K562 (cell line): ENCODE results near the gene CNKSR2. TPM values are rescaled to one million over a fixed set of nuclear protein-coding genes. Genes with fewer than 3 reads are reported as not detected.

Experiments used
- ATAC-seq: fragments of 200-7000 bp; cut with Tn5 transposase; 3 replicates; pipeline ENCODE4 v1.9.1; 2020; ENCODE audit warnings: moderate library complexity
- BruUV-seq: library from RNA; stranded (reverse); fragments of 400-500 nt; replicated peaks from 2 replicates; lab custom pipeline; 2021; lab: Mats Ljungman, UMichigan
- CTCF ChIA-PET: fragments of 300-600 bp; formaldehyde crosslinking; extraction: SDS; loops from one replicate; lab custom pipeline; 2021; ENCODE audit warnings: low intra/inter-chr PET ratio; lab: Yijun Ruan, JAX
- POLR2A ChIA-PET: fragments of 300-600, 350-650 bp; sonication (Branson Sonifier 250); formaldehyde crosslinking; extraction: SDS; loops from one replicate; lab custom pipeline; 2021; ENCODE audit warnings: antibody characterized with exemption, inconsistent platforms; lab: Yijun Ruan, JAX
- DNase-seq, 4 experiments: peaks; one replicate each; pipeline versions ENCODE4 v3.0.0 to v3.0.0-alpha.2; 2011 to 2018; ENCODE audit warnings: low spot score in 3 of 4, mixed read lengths in 3 of 4; ENCODE audit errors: extremely low read depth in 1 of 4
- FAIRE-seq: peaks from 2 replicates; lab custom pipeline; 2011; peaks lifted over from hg19 to GRCh38; lab: Jason Lieb, UNC
- H2AFZ ChIP-seq: 2 replicates; pipeline ENCODE4 v1.6.0; 2011; ENCODE audit warnings: low read depth, low read length, control low read depth, inconsistent platforms
- H3K27ac ChIP-seq: fragments of 200-600 bp; 3 replicates; pipeline ENCODE4 v1.8.0; 2011; ENCODE audit warnings: low read depth, mild to moderate bottlenecking, control low read depth, inconsistent platforms, low read length, moderate library complexity, mixed read lengths; ENCODE audit errors: extremely low read depth
- H3K27me3 ChIP-seq, 2 experiments: fragments of 300-600 bp in 1 of 2; 2 replicates in 1 of 2; 3 replicates in 1 of 2; pipeline versions ENCODE4 v1.6.0 to v1.8.0; 2011; ENCODE audit warnings: inconsistent platforms in 2 of 2, low read length in 2 of 2, mild to moderate bottlenecking in 1 of 2, mixed read lengths in 1 of 2, moderate library complexity in 1 of 2; ENCODE audit not compliant: control insufficient read depth in 2 of 2, insufficient read depth in 2 of 2
- H3K36me3 ChIP-seq: fragments of 300-600 bp; 3 replicates; pipeline ENCODE4 v1.8.0; 2011; ENCODE audit warnings: mild to moderate bottlenecking, low read length, inconsistent platforms; ENCODE audit not compliant: control insufficient read depth, insufficient read depth
- H3K4me1 ChIP-seq, 2 experiments: fragments of 200-600 bp in 1 of 2; replicated peaks in 1 of 2; 2 replicates in 1 of 2; 3 replicates in 1 of 2; pipeline versions ENCODE4 v1.5.1 to v1.8.0; 2011; ENCODE audit warnings: inconsistent platforms in 2 of 2, low read length in 2 of 2, mild to moderate bottlenecking in 1 of 2, mixed read lengths in 1 of 2, moderate library complexity in 1 of 2; ENCODE audit not compliant: control insufficient read depth in 2 of 2, insufficient read depth in 2 of 2
- H3K4me2 ChIP-seq: 2 replicates; pipeline ENCODE4 v1.6.1; 2011; ENCODE audit warnings: low read length, control low read depth, inconsistent platforms, mixed read lengths; ENCODE audit not compliant: insufficient read depth
- H3K4me3 ChIP-seq: fragments of 200-600 bp; sonication (generic), shearing (Covaris generic); 2 replicates; pipeline ENCODE4 v1.5.1; 2016; ENCODE audit warnings: control low read depth, inconsistent platforms
- H3K79me2 ChIP-seq: fragments of 200-600 bp; 3 replicates; pipeline ENCODE4 v1.8.0; 2011; ENCODE audit warnings: low read length, inconsistent platforms; ENCODE audit not compliant: control insufficient read depth, insufficient read depth
- H3K9ac ChIP-seq, 2 experiments: 2 replicates each; pipeline versions ENCODE4 v1.6.0 to v1.6.1; 2011; ENCODE audit warnings: low read depth in 2 of 2, low read length in 2 of 2, control low read depth in 1 of 2, inconsistent platforms in 1 of 2, mild to moderate bottlenecking in 1 of 2, mixed read lengths in 1 of 2; ENCODE audit not compliant: insufficient read depth in 1 of 2
- H3K9me1 ChIP-seq: one replicate; pipeline ENCODE4 v1.6.0; 2011; ENCODE audit warnings: inconsistent platforms, mild to moderate bottlenecking, low read length, moderate library complexity; ENCODE audit not compliant: control insufficient read depth, insufficient read depth
- H3K9me3 ChIP-seq: replicated peaks from 2 replicates; pipeline ENCODE4 v1.5.1; 2011; ENCODE audit warnings: low read depth, low read length, inconsistent platforms; ENCODE audit not compliant: control insufficient read depth, insufficient read depth
- H4K20me1 ChIP-seq: replicated peaks from 2 replicates; pipeline ENCODE4 v1.6.1; 2011; ENCODE audit warnings: low read length, inconsistent platforms, mixed read lengths; ENCODE audit not compliant: control insufficient read depth, insufficient read depth
- DMBX1 ChIP-seq: fragments of 250-450 bp; sonication (Bioruptor Pico); IDR thresholded peaks from 2 replicates; pipeline ENCODE4 v1.8.0; 2022; ENCODE audit warnings: inconsistent platforms, mild to moderate bottlenecking, moderate library complexity, borderline replicate concordance
- HLTF ChIP-seq: fragments of 450-650 bp; IDR thresholded peaks from 2 replicates; pipeline ENCODE4 v1.6.1; 2016
- HSF4 ChIP-seq: fragments of 250-450 bp; sonication (Bioruptor Pico); IDR thresholded peaks from 2 replicates; pipeline ENCODE4 v2.1.2; 2022; ENCODE audit warnings: mild to moderate bottlenecking, moderate library complexity, borderline replicate concordance
- RBBP5 ChIP-seq: fragments of 200-600 bp; sonication (generic); IDR thresholded peaks from 2 replicates; pipeline ENCODE4 v1.6.1; 2012; ENCODE audit warnings: borderline replicate concordance, mild to moderate bottlenecking, low read length, control low read depth, inconsistent platforms; ENCODE audit not compliant: insufficient read depth, poor library complexity, severe bottlenecking
- SLC30A9 ChIP-seq: fragments of 250-450 bp; sonication (Bioruptor Pico); IDR thresholded peaks from 2 replicates; pipeline ENCODE4 v1.8.0; 2022; ENCODE audit warnings: mild to moderate bottlenecking, moderate library complexity
- SOX6 ChIP-seq: fragments of 450-650 bp; IDR thresholded peaks from 2 replicates; pipeline ENCODE4 v1.6.1; 2014; ENCODE audit warnings: mild to moderate bottlenecking
- TOE1 ChIP-seq, 2 experiments: fragments of 450-650 bp in 1 of 2; sonication (generic) in 1 of 2; formaldehyde crosslinking in 1 of 2; IDR thresholded peaks; 2 replicates each; pipeline versions ENCODE4 v1.7.1 to v1.8.0; 2016 to 2022; ENCODE audit warnings: borderline replicate concordance in 2 of 2, mild to moderate bottlenecking in 2 of 2, antibody characterized with exemption in 1 of 2, inconsistent platforms in 1 of 2, low read depth in 1 of 2, missing genetic modification reagents in 1 of 2, moderate library complexity in 1 of 2
- YBX1 ChIP-seq: fragments of 450-650 bp; IDR thresholded peaks from 2 replicates; pipeline ENCODE4 v1.7.1; 2016; ENCODE audit warnings: mild to moderate bottlenecking
- WGBS: fragments of 100-300 bp; shearing (Covaris generic); methylation state at CpG from one replicate; pipeline ENCODE4 v1.1.6; 2016; ENCODE audit warnings: low coverage, mixed read lengths; ENCODE audit not compliant: insufficient coverage; ENCODE audit errors: missing lambda C conversion rate; 5-methylcytosine and 5-hydroxymethylcytosine counted together
- in situ Hi-C: fragments of 300-500 bp; cut with MboI; formaldehyde crosslinking; loops from 4 replicates; pipeline ENCODE4 v1.15.0; 2018; ENCODE audit warnings: inconsistent platforms, mixed read lengths
- intact Hi-C: fragments of 100-400 bp; cut with micrococcal nuclease; formaldehyde crosslinking; loops from 2 replicates; pipeline ENCODE4 v1.14.2; 2022
- polyA plus RNA-seq, 8 experiments: library from polyadenylated mRNA; depleted of rRNA in 4 of 8; stranded (reverse) in 5 of 8; unstranded in 3 of 8; fragments of >200 nt; fragmentation: Nextera tagmentation in 2 of 8; fragmentation: Illumina TruSeq in 1 of 8; extraction: Ambion mirVana in 2 of 8; extraction: Trizol in 1 of 8; gene quantifications; 2 replicates each; pipeline versions ENCODE4 v1.2.1 to v1.2.3, GENCODE V29; 2011 to 2014; ENCODE audit warnings: inconsistent platforms in 1 of 8, missing spikeins in 1 of 8
- total RNA-seq, 7 experiments: library from RNA; depleted of rRNA in 6 of 7; stranded (reverse); fragments of >200 nt in 6 of 7; fragmentation: Illumina TruSeq in 2 of 7; extraction: Trizol in 2 of 7; gene quantifications; 2 replicates each; pipeline versions ENCODE4 v1.2.1 to v1.2.3, GENCODE V29; 2011 to 2021; ENCODE audit warnings: low replicate concordance in 1 of 7
- TF ChIP-seq, protein P1 (sequence below): sonication (generic); formaldehyde crosslinking; IDR thresholded peaks from 2 replicates; pipeline ENCODE4 v1.8.0; 2023; ENCODE audit warnings: mild to moderate bottlenecking, missing genetic modification reagents
- TF ChIP-seq, protein P2 (sequence below): fragments of 250-450 bp; sonication (Bioruptor Pico); IDR thresholded peaks from 2 replicates; pipeline ENCODE4 v1.9.0; 2021; ENCODE audit warnings: mild to moderate bottlenecking

The CNKSR2 gene
- total and polyA plus RNA-seq, 9 of the 15 experiments (the other 6 are each of a cell fraction or from before 2014, with no cell fraction given), result not detected

DNA sequence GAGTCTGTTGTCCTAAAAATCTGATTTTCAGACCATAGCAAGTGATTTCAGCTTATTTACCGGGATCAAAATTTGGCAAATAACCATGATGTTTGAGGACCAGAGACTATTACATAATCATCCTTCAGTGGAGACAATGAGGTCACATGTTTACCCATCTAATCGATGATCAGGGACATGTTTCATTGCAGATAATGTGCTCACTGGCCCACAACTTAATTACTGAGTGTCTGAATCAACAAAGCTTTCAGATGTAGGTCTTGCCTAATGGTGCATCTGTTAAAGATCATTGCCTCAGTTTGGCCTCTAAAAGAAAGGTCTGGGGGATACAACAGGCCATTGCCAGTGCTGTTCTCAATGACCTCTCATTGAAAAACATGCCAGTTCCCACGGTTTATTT lies 326.7 kb downstream of the CNKSR2 start:
- CTCF ChIA-PET, result no interaction called here
- no peaks in the 10 kb centered on the region for H3K79me2 ChIP-seq
- POLR2A ChIA-PET, result no interaction called here
- no peaks in the 10 kb centered on the region for H3K36me3 ChIP-seq
- in situ Hi-C loops (no loop called here), intact Hi-C loops (no loop called here)
- H3K4me1 ChIP-seq, result no peaks in the 10 kb centered on the region
- H4K20me1 ChIP-seq, result no peaks in the 10 kb centered on the region
- no peak overlapping the region for H2AFZ ChIP-seq
- no TSS peak for BruUV-seq
- no peaks in the 10 kb centered on the region for H3K9me3 ChIP-seq
- no peak overlapping the region for H3K4me2 ChIP-seq
- no peak overlapping the region for H3K4me3 ChIP-seq
- 0% methylated on average over 3 of the region's 3 CpGs for WGBS
- FAIRE-seq (no peak), ATAC-seq (no peak), DNase-seq (no peak)
- TF ChIP-seq HSF4 (CRISPR knock-in tag), result no peak
- no peak for TF ChIP-seq HLTF
- TF ChIP-seq DMBX1, result no peak
- TF ChIP-seq, protein P1, sequence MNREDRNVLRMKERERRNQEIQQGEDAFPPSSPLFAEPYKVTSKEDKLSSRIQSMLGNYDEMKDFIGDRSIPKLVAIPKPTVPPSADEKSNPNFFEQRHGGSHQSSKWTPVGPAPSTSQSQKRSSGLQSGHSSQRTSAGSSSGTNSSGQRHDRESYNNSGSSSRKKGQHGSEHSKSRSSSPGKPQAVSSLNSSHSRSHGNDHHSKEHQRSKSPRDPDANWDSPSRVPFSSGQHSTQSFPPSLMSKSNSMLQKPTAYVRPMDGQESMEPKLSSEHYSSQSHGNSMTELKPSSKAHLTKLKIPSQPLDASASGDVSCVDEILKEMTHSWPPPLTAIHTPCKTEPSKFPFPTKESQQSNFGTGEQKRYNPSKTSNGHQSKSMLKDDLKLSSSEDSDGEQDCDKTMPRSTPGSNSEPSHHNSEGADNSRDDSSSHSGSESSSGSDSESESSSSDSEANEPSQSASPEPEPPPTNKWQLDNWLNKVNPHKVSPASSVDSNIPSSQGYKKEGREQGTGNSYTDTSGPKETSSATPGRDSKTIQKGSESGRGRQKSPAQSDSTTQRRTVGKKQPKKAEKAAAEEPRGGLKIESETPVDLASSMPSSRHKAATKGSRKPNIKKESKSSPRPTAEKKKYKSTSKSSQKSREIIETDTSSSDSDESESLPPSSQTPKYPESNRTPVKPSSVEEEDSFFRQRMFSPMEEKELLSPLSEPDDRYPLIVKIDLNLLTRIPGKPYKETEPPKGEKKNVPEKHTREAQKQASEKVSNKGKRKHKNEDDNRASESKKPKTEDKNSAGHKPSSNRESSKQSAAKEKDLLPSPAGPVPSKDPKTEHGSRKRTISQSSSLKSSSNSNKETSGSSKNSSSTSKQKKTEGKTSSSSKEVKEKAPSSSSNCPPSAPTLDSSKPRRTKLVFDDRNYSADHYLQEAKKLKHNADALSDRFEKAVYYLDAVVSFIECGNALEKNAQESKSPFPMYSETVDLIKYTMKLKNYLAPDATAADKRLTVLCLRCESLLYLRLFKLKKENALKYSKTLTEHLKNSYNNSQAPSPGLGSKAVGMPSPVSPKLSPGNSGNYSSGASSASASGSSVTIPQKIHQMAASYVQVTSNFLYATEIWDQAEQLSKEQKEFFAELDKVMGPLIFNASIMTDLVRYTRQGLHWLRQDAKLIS (CRISPR knock-in tag), result no peak
- no peak for TF ChIP-seq TOE1 (IDR thresholded peaks at IDR 0.05; ENCODE audit: borderline replicate concordance)
- no peak for TF ChIP-seq TOE1 (CRISPR knock-in tag; IDR thresholded peaks at IDR 0.05; ENCODE audit: borderline replicate concordance, low read depth)
- TF ChIP-seq, protein P2, sequence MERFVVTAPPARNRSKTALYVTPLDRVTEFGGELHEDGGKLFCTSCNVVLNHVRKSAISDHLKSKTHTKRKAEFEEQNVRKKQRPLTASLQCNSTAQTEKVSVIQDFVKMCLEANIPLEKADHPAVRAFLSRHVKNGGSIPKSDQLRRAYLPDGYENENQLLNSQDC (CRISPR knock-in tag), result no peak
- no peak for TF ChIP-seq SLC30A9
- TF ChIP-seq SOX6, result no peak
- no peak for TF ChIP-seq YBX1
- TF ChIP-seq RBBP5, result no peak
- no peak overlapping the region for H3K9ac ChIP-seq
- H3K9me1 ChIP-seq, result no peaks in the 10 kb centered on the region
- no peak overlapping the region for H3K27ac ChIP-seq
- no peaks in the 10 kb centered on the region for H3K27me3 ChIP-seq
